ENCODE results near the gene CPLANE2.

- TF ChIP-seq CTCF (conservative IDR thresholded peaks at IDR 0.05) (no peak), EZH2 (IDR thresholded peaks at IDR 0.05; ENCODE audit: low read depth) (no peak)
Measured at GRCh38 chr1:16229976-16230740, 6.8 kb downstream of the CPLANE2 start.
